Measurements from ENCODE around the gene FGF22. TPM values are rescaled to one million over a fixed set of nuclear protein-coding genes. Genes with fewer than 3 reads are reported as not detected.

The FGF22 gene
- total and polyA plus RNA-seq, 2 of the 13 experiments (the other 11 are each of a cell fraction or from before 2014, with no cell fraction given), result 0.24 TPM; not detected in 1

DNA sequence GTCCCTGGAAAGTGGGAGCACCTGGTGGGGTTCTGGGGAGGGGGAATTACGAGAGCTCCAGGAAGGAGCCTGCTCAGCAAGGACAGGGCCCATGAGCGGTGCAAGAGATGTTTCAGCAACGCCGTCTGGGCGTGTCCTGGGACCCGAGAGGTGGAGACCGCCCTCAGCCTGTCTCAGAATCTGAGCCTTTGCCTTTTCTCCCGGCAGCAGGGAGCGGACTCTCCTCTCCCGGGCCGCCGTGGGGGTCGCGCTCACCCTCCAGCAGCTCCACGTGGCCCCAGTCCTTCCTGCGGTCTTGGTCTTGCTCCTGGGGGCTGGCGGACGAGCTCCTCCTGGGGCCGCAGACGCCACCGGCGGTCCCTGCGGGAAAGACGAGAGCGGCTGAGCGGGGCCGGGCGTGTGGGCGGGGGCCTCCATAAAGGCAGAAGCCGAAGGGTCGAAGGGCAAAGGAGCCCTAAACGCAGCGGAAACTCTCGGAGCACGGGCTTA is 7.1 kb upstream of the FGF22 start (continued):
- TF ChIP-seq, protein P1, sequence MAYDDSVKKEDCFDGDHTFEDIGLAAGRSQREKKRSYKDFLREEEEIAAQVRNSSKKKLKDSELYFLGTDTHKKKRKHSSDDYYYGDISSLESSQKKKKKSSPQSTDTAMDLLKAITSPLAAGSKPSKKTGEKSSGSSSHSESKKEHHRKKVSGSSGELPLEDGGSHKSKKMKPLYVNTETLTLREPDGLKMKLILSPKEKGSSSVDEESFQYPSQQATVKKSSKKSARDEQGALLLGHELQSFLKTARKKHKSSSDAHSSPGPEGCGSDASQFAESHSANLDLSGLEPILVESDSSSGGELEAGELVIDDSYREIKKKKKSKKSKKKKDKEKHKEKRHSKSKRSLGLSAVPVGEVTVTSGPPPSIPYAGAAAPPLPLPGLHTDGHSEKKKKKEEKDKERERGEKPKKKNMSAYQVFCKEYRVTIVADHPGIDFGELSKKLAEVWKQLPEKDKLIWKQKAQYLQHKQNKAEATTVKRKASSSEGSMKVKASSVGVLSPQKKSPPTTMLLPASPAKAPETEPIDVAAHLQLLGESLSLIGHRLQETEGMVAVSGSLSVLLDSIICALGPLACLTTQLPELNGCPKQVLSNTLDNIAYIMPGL (CRISPR knock-in tag; IDR thresholded peaks at IDR 0.05; ENCODE audit: borderline replicate concordance in 1 of 2, low read depth in 1 of 2), result peak in 1 of 2 experiments; percentile 77; a peak in 1 of 4 replicates
- TF ChIP-seq SP140L (CRISPR knock-in tag; IDR thresholded peaks at IDR 0.05; ENCODE audit: borderline replicate concordance) (0 out of 2 replicates have a peak, but pooled peaks have one; percentile 46), ZNF577 (CRISPR knock-in tag; IDR thresholded peaks at IDR 0.05; ENCODE audit: borderline replicate concordance, low read depth) (no peak), POGZ (CRISPR knock-in tag; IDR thresholded peaks at IDR 0.05) (0 out of 2 replicates have a peak, but pooled peaks have one; percentile 20), UBTF (CRISPR knock-in tag; IDR thresholded peaks at IDR 0.05) (peak; percentile 76), KLF13 (CRISPR knock-in tag; IDR thresholded peaks at IDR 0.05) (no peak), U2AF1 (optimal IDR thresholded peaks at IDR 0.05; ENCODE audit: low read depth, low read length) (no peak), ZNF343 (CRISPR knock-in tag; IDR thresholded peaks at IDR 0.05) (no peak), MED8 (CRISPR knock-in tag; IDR thresholded peaks at IDR 0.05; ENCODE audit: insufficient replicate concordance) (peak; percentile 48), ZNF160 (CRISPR knock-in tag; IDR thresholded peaks at IDR 0.05) (peak; percentile 47; the same call in 1 of the 2 replicates), KDM2A (CRISPR knock-in tag; IDR thresholded peaks at IDR 0.05; ENCODE audit: borderline replicate concordance, low read depth) (0 out of 2 replicates have a peak, but pooled peaks have one; percentile 4)
- TF ChIP-seq, protein P2, sequence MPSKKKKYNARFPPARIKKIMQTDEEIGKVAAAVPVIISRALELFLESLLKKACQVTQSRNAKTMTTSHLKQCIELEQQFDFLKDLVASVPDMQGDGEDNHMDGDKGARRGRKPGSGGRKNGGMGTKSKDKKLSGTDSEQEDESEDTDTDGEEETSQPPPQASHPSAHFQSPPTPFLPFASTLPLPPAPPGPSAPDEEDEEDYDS (CRISPR knock-in tag; IDR thresholded peaks at IDR 0.05), result 0 out of 2 replicates have a peak, but pooled peaks have one; percentile 55
- TF ChIP-seq, protein P3, sequence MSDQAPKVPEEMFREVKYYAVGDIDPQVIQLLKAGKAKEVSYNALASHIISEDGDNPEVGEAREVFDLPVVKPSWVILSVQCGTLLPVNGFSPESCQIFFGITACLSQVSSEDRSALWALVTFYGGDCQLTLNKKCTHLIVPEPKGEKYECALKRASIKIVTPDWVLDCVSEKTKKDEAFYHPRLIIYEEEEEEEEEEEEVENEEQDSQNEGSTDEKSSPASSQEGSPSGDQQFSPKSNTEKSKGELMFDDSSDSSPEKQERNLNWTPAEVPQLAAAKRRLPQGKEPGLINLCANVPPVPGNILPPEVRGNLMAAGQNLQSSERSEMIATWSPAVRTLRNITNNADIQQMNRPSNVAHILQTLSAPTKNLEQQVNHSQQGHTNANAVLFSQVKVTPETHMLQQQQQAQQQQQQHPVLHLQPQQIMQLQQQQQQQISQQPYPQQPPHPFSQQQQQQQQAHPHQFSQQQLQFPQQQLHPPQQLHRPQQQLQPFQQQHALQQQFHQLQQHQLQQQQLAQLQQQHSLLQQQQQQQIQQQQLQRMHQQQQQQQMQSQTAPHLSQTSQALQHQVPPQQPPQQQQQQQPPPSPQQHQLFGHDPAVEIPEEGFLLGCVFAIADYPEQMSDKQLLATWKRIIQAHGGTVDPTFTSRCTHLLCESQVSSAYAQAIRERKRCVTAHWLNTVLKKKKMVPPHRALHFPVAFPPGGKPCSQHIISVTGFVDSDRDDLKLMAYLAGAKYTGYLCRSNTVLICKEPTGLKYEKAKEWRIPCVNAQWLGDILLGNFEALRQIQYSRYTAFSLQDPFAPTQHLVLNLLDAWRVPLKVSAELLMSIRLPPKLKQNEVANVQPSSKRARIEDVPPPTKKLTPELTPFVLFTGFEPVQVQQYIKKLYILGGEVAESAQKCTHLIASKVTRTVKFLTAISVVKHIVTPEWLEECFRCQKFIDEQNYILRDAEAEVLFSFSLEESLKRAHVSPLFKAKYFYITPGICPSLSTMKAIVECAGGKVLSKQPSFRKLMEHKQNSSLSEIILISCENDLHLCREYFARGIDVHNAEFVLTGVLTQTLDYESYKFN (CRISPR knock-in tag; conservative IDR thresholded peaks at IDR 0.05), result no peak; the same call in 1 of the 2 replicates
- TF ChIP-seq, protein P4, sequence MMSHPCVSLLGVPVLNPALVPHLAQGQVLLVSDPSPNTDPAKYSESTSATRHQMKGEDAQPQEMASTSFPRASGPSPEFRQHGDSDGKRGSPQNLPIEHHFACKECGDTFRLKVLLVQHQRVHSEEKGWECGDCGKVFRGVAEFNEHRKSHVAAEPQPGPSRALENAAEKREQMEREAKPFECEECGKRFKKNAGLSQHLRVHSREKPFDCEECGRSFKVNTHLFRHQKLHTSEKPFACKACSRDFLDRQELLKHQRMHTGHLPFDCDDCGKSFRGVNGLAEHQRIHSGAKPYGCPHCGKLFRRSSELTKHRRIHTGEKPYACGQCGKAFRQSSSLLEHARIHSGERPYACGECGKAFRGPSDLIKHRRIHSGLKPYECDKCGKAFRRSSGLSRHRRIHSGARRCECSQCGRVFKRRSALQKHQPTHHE (CRISPR knock-in tag; IDR thresholded peaks at IDR 0.05; ENCODE audit: borderline replicate concordance), result no peak
